GM10266 (cell line): ENCODE results near the gene BEND6.

Source experiments
- DNase-seq: peaks from one replicate; pipeline ENCODE4 v3.0.0; 2012; ENCODE audit errors: extremely low spot score
- CTCF ChIP-seq: IDR thresholded peaks from 2 replicates; pipeline ENCODE4 v1.5.1; 2012; ENCODE audit warnings: mild to moderate bottlenecking, low read depth; ENCODE audit not compliant: control insufficient read depth, insufficient read depth; ENCODE audit errors: missing control alignments

Gene BEND6

DNA sequence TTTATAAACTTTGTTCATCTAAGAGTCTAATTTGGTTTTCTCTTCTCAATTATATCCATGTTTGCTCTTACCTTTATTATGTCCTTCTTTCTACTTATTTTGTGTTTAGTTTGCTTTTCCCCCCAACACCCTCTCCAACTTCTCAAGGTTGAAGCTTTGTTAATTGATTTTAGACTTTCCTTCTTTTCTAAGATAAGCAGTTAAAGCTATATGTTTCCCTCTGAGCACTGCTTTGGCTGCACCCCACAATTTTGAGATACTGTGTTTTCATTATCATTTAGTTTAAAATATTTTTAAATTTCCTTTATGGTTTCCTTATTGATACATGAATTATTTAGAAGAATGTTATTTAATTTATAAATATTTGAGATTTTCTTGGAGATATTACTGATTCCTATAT lies 13.9 kb upstream of the BEND6 start:
- DNase-seq, result no peak
- no peak for TF ChIP-seq CTCF

DNA sequence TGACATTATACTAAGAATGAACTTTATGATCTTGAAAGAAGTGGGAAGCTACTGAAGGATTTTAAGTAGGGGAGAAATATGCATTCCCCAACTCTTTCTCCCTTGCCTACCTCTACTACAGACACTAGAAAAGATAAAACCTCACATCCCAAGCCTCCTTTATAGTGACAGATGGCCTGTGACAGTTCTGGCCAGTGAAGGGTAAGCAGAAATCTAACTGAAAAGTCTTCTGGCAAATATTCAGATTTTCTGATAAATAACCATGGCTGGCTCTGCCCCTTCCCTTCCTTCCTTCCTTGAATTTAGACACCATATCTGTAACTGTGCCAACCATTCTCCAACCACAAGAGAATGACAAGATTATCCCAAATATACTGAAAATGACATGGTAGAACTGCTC lies 10.2 kb upstream of the BEND6 start:
- no peak for TF ChIP-seq CTCF
- DNase-seq, result no peak

GRCh38 chr6:56946368-56946767 lies 8.5 kb upstream of the BEND6 start:
- DNase-seq, result no peak
- no peak for TF ChIP-seq CTCF

GRCh38 chr6:56947924-56948323 lies 7.0 kb upstream of the BEND6 start:
- TF ChIP-seq CTCF, result no peak
- no peak for DNase-seq

DNA sequence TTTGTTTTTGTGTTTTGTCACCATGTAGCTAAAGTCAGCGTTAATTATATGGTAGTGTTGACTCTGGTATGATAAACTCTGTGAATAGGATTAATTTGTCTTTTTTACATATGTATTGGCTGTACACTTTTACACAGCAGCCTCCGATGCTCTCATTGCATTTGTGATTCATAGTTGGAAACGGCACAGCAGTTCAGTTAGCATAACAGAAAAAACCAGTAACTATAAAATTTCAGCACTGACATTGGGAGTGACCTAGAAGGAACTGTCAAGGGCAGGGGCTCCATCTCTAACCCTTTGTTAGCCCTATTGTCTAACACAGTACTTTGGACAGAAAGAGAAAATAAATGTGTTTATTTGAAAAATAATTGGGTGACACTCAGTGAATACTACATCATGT lies 5.6 kb upstream of the BEND6 start:
- TF ChIP-seq CTCF, result no peak
- DNase-seq, result no peak

DNA sequence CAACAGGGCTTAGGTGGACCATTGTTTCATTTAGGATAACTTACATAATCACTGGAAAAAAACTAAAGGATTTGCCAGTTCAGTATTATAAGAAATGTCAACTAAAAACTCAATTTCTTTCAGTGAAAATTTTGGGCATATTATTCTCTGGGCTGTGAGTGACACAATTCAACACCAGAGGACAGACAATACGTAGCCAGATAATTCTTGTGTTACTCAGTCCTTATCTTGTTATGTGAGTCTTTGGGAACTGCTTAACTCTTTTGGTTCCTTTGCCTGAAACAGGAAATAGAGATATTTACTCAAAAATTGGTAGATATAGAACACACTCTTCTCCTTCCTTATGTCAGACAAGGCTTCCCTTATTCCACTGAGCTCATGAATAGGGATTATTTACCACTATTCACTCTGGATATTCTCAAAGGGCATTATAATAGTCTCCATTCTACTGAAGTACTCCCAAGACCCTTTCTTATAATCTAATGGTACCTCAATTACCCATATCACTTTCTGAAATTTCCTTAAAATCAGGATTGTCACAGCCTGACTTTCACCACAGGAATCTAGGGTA lies 4.9 kb upstream of the BEND6 start:
- no peak for DNase-seq

GRCh38 chr6:56951049-56951831 lies 3.7 kb upstream of the BEND6 start:
- no peak for TF ChIP-seq CTCF

More for the DNA sequence above, 4.9 kb upstream of the BEND6 start:
- TF ChIP-seq CTCF, result no peak

More at GRCh38 chr6:56951049-56951831, 3.7 kb upstream of the BEND6 start:
- DNase-seq, result no peak
